HG03095 (cell line): ENCODE data around the gene ZSCAN25.
"Not testable (repeated sequence)": the region's sequence is repeated elsewhere in the genome, so short reads cannot be mapped to it uniquely, and the experiment has no call there.

Experiments
- ATAC-seq: cut with Tn5 transposase; IDR thresholded peaks from one replicate; pipeline ENCODE4 v1.9.1; 2021; ENCODE audit warnings: moderate library complexity; ENCODE audit not compliant: unreplicated experiment

Gene ZSCAN25

GRCh38 chr7:99617192-99617781, 541 bp downstream of the ZSCAN25 start:
- ATAC-seq, result peak; percentile 31

GRCh38 chr7:99618726-99619125, 2.0 kb downstream of the ZSCAN25 start:
- no peak for ATAC-seq

- ATAC-seq, result no peak
These were observed 2.9 kb downstream of the ZSCAN25 start for GRCh38 chr7:99619571-99620130.

GRCh38 chr7:99621271-99621670, 4.5 kb downstream of the ZSCAN25 start:
- no peak for ATAC-seq

- ATAC-seq, result no peak
These were observed 5.8 kb downstream of the ZSCAN25 start for GRCh38 chr7:99622596-99622995.

GRCh38 chr7:99623091-99623693, 6.4 kb downstream of the ZSCAN25 start:
- no peak for ATAC-seq

GRCh38 chr7:99623702-99624447, 7.1 kb downstream of the ZSCAN25 start:
- ATAC-seq, result no peak

- ATAC-seq, result no peak
These were observed 7.7 kb downstream of the ZSCAN25 start for GRCh38 chr7:99624484-99624883.

GRCh38 chr7:99625321-99625720, 8.6 kb downstream of the ZSCAN25 start:
- no peak for ATAC-seq

GRCh38 chr7:99625961-99626360, 9.2 kb downstream of the ZSCAN25 start:
- no peak for ATAC-seq

GRCh38 chr7:99626661-99627060, 9.9 kb downstream of the ZSCAN25 start:
- no peak for ATAC-seq

GRCh38 chr7:99627513-99627912, 10.8 kb downstream of the ZSCAN25 start:
- ATAC-seq, result no peak

GRCh38 chr7:99628471-99629465, 12.0 kb downstream of the ZSCAN25 start:
- ATAC-seq, result no peak

GRCh38 chr7:99629643-99630042, 12.9 kb downstream of the ZSCAN25 start:
- ATAC-seq, result no peak

- no peak for ATAC-seq
These were observed 14.8 kb downstream of the ZSCAN25 start for GRCh38 chr7:99631295-99632109.

- not testable (repeated sequence) for ATAC-seq
These were observed 20.7 kb downstream of the ZSCAN25 start for GRCh38 chr7:99637414-99637813.

GRCh38 chr7:99638731-99639130, 22.0 kb downstream of the ZSCAN25 start:
- ATAC-seq, result no peak

- ATAC-seq, result no peak
These were observed 22.5 kb downstream of the ZSCAN25 start for GRCh38 chr7:99639267-99639666.

GRCh38 chr7:99642027-99642426, 25.3 kb downstream of the ZSCAN25 start:
- no peak for ATAC-seq

- no peak for ATAC-seq
These were observed 26.7 kb downstream of the ZSCAN25 start for GRCh38 chr7:99643464-99643863.
